ENCODE measurements around the gene LRRC28.

Gene LRRC28

GRCh38 chr15:99433757-99434450, 182.6 kb downstream of the LRRC28 start:
- ATAC-seq (no peak), DNase-seq (ENCODE audit: low spot score in 2 of 2) (no peak)
- Mint-ChIP-seq H3K4me3 (no peak overlapping the region), H3K27ac (no peak overlapping the region), H3K4me1 (no peaks in the 10 kb centered on the region), H3K36me3 (no peaks in the 10 kb centered on the region), H3K9me3 (no peaks in the 10 kb centered on the region)

DNA sequence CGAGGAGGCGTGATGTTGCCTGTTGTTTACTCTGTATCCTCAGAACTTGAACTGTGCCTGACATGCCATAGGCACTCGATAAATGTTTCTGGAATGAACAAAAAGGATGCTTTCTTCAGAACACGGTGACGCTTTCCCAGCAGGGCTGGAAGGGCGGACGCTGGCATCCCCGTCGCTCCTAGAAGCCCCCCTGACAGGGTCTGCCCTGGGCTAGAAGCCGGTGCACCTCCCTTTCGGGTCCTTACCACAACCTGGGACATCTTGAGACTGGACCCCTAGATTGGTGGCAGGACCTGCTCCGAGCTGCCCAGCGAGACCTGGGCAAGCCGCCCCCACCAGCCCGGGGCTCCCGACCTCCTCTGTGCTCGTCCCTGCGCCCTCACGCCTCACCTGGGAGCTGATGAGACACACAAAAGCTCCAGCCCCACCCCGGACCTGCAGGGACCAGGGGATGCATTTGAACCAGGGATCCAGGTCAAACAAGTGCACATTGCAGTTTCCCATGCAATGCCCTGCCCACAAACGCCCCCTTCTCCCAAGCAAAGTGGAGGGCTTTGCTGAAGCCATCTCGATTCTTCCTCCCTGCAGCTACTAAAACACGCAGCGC, 183.3 kb downstream of the LRRC28 start:
- no peak for ATAC-seq
- H3K9me3 Mint-ChIP-seq: no peaks in the 10 kb centered on the region
- H3K36me3 Mint-ChIP-seq: no peaks in the 10 kb centered on the region
- no peak overlapping the region for H3K27ac Mint-ChIP-seq
- no peak for DNase-seq (ENCODE audit: low spot score in 2 of 2)
- no peak overlapping the region for H3K4me3 Mint-ChIP-seq
- H3K4me1 Mint-ChIP-seq: no peaks in the 10 kb centered on the region

GRCh38 chr15:99435113-99435695, 183.9 kb downstream of the LRRC28 start:
- Mint-ChIP-seq H3K4me3 (no peak overlapping the region), H3K9me3 (no peaks in the 10 kb centered on the region), H3K27ac (no peak overlapping the region), H3K36me3 (no peaks in the 10 kb centered on the region), H3K4me1 (no peaks in the 10 kb centered on the region)
- ATAC-seq (no peak), DNase-seq (ENCODE audit: low spot score in 2 of 2) (no peak)

GRCh38 chr15:99435877-99436541, 184.7 kb downstream of the LRRC28 start:
- no peak overlapping the region for H3K27ac Mint-ChIP-seq
- no peak for DNase-seq (ENCODE audit: low spot score in 2 of 2)

GRCh38 chr15:99436542-99437314, 185.4 kb downstream of the LRRC28 start:
- Mint-ChIP-seq H3K9me3 (no peaks in the 10 kb centered on the region), H3K4me3 (no peak overlapping the region), H3K27ac (no peak overlapping the region), H3K36me3 (no peaks in the 10 kb centered on the region), H3K4me1 (no peaks in the 10 kb centered on the region)
- ATAC-seq (no peak), DNase-seq (ENCODE audit: low spot score in 2 of 2) (no peak)

More at GRCh38 chr15:99435877-99436541, 184.7 kb downstream of the LRRC28 start:
- H3K9me3 Mint-ChIP-seq: no peaks in the 10 kb centered on the region
- no peaks in the 10 kb centered on the region for H3K4me1 Mint-ChIP-seq
- no peak for ATAC-seq
- no peaks in the 10 kb centered on the region for H3K36me3 Mint-ChIP-seq
- H3K4me3 Mint-ChIP-seq: no peak overlapping the region

GRCh38 chr15:99437315-99438223, 186.3 kb downstream of the LRRC28 start:
- ATAC-seq (peak; percentile 17), DNase-seq (ENCODE audit: low spot score in 2 of 2) (no peak)
- no peak overlapping the region for H3K27ac Mint-ChIP-seq
- H3K4me3 Mint-ChIP-seq: no peak overlapping the region
- H3K9me3 Mint-ChIP-seq: no peaks in the 10 kb centered on the region
- H3K4me1 Mint-ChIP-seq: peaks cover 4% of the 10 kb centered on the region
- H3K36me3 Mint-ChIP-seq: no peaks in the 10 kb centered on the region

DNA sequence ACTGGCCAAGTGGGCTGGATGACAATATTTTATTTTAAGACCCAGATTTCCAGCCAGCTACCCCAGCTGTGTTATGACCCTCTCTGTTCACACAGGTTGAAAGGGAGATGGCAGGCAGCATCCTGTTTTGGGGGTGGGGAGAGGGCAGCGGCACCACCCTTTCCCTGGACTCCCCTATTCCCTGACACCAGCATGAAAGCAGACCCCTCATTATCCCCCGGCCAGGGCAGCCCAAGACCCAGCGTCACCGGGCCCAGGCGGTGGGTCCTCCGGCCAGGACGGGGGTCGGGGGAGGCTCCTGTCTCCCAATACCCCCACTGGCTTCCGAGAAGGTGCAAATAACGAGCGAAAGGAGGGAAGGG, 186.9 kb downstream of the LRRC28 start:
- Mint-ChIP-seq H3K36me3 (no peaks in the 10 kb centered on the region), H3K4me1 (peaks cover 11% of the 10 kb centered on the region), H3K4me3 (no peak overlapping the region), H3K27ac (no peak overlapping the region), H3K9me3 (no peaks in the 10 kb centered on the region)
- ATAC-seq (no peak), DNase-seq (ENCODE audit: low spot score in 2 of 2) (no peak)

DNA sequence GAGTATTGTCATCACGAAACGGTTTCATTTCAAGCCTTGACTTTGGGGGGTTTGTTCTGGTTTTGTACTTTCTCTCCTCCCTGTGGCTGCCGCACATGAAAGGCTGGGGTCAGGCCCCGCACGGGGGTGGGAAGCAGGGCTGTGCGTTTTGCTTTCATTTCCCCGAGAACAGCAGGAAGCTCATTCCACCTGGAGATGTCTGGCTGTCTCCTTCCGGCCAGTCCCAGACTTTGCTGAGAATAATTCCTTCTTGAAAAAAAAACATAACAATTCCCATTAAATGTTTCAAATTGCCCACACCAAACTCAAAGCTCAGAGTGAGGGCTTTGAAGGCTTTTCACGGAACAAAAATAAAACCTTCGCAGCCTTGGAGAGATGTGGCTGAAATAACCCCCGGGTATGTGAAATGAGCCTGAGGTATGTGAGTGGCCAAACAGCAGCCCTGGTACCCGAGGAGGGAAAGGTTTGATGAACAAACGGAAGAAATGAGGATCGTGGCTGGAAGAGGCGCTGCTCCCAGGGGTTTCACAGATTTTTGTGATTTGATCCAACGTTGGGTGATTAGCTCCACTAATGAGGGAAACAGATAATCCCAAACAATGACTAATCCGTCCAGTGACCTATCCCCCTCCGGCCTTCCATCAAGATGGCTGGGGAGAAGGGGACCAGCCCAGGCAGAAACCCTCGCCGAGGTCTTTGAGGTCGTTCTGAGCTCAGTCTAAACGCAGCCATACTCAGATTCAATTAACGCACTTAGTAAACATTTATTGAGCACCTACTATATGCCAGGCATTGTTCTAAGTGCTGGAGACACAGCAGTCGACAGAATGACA, 187.6 kb downstream of the LRRC28 start:
- Mint-ChIP-seq H3K4me1 (peaks cover 17% of the 10 kb centered on the region), H3K36me3 (no peaks in the 10 kb centered on the region), H3K4me3 (no peak overlapping the region), H3K27ac (no peak overlapping the region), H3K9me3 (no peaks in the 10 kb centered on the region)
- DNase-seq (ENCODE audit: low spot score in 2 of 2) (no peak), ATAC-seq (no peak)

GRCh38 chr15:99439524-99439835, 188.2 kb downstream of the LRRC28 start:
- Mint-ChIP-seq H3K4me3 (no peak overlapping the region), H3K4me1 (peaks cover 19% of the 10 kb centered on the region), H3K36me3 (no peaks in the 10 kb centered on the region), H3K27ac (no peak overlapping the region), H3K9me3 (no peaks in the 10 kb centered on the region)
- ATAC-seq: no peak
- no peak for DNase-seq (ENCODE audit: low spot score in 2 of 2)

GRCh38 chr15:99440029-99440428, 188.7 kb downstream of the LRRC28 start:
- no peaks in the 10 kb centered on the region for H3K36me3 Mint-ChIP-seq
- H3K4me3 Mint-ChIP-seq: no peak overlapping the region
- H3K9me3 Mint-ChIP-seq: no peaks in the 10 kb centered on the region
- H3K27ac Mint-ChIP-seq: no peak overlapping the region
- DNase-seq (ENCODE audit: low spot score in 2 of 2) (peak in 1 of 2 donors; percentile 45), ATAC-seq (no peak)
- H3K4me1 Mint-ChIP-seq: peaks cover 19% of the 10 kb centered on the region

All from stimulated activated effector memory CD8-positive, alpha-beta T cell treated with anti-CD3 and anti-CD28 coated beads, Interleukin-12 subunit alpha, Interleukin-12 subunit beta, amount 100 ng/mL, for 72 hours (primary cell).